Uterus (tissue), 2 donors: ENCODE measurements around the gene GALNT18.

Source experiments
- POLR2A ChIP-seq, 2 donors: fragments of 450-650 bp; IDR thresholded peaks; one replicate each; pipeline ENCODE4 v1.6.1; 2016; ENCODE audit warnings: antibody characterized with exemption in 2 of 2, mild to moderate bottlenecking in 1 of 2, moderate library complexity in 1 of 2
- TF ChIP-seq, protein P1 (sequence below), 4 experiments: fragments of 200-600 bp in 2 of 4; fragments of 450-650 bp in 2 of 4; sonication (generic) in 2 of 4; IDR thresholded peaks; one replicate each; pipeline ENCODE4 v1.5.1; 2016 to 2019; ENCODE audit warnings: antibody characterized with exemption in 4 of 4, mild to moderate bottlenecking in 2 of 4, moderate library complexity in 1 of 4

DNA sequence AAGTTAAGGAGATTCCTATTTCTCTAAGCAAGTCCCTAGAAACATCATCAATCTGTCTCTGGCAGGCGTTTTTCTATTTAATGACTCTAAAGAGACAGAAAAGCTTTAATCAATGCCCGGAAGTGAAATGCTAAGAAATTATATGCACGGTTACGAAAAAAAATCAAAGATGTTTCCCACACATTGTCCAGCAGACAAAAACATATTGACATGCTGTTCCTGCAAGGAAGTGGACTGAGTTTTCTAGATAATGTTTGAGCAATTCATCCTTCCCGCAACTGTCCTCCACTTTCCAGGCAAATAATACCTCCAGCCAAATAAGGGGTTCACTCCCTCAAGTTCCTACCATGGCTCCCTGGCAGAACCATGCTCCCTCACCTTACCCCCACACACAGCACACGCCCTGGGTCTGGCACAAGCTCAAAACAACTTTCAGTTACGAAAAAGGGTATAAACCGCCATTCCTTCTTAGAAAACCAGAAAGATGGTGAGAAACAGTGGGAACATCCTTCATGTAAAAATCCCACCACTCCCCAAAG, 29.6 kb downstream of the GALNT18 start:
- TF ChIP-seq, protein P1, sequence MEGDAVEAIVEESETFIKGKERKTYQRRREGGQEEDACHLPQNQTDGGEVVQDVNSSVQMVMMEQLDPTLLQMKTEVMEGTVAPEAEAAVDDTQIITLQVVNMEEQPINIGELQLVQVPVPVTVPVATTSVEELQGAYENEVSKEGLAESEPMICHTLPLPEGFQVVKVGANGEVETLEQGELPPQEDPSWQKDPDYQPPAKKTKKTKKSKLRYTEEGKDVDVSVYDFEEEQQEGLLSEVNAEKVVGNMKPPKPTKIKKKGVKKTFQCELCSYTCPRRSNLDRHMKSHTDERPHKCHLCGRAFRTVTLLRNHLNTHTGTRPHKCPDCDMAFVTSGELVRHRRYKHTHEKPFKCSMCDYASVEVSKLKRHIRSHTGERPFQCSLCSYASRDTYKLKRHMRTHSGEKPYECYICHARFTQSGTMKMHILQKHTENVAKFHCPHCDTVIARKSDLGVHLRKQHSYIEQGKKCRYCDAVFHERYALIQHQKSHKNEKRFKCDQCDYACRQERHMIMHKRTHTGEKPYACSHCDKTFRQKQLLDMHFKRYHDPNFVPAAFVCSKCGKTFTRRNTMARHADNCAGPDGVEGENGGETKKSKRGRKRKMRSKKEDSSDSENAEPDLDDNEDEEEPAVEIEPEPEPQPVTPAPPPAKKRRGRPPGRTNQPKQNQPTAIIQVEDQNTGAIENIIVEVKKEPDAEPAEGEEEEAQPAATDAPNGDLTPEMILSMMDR (IDR thresholded peaks at IDR 0.05): no peak
- TF ChIP-seq POLR2A (IDR thresholded peaks at IDR 0.05): no peak
